ENCODE measurements around the gene GAST. TPM values are rescaled to one million over a fixed set of nuclear protein-coding genes. Genes with fewer than 3 reads are reported as not detected.

GAST gene
- total and polyA plus RNA-seq, 2 of the 13 experiments (the other 11 are each of a cell fraction or from before 2014, with no cell fraction given) = 0.32 to 0.42 TPM

GRCh38 chr17:41666708-41667279, 45.3 kb upstream of the GAST start (continued):
- TF ChIP-seq ZNF687 (CRISPR knock-in tag; IDR thresholded peaks at IDR 0.05) = peak; percentile 78
- no peak for TF ChIP-seq ZNF484 (CRISPR knock-in tag; IDR thresholded peaks at IDR 0.05; ENCODE audit: borderline replicate concordance, low read depth)
- no peak for TF ChIP-seq PAWR (CRISPR knock-in tag; IDR thresholded peaks at IDR 0.05; ENCODE audit: borderline replicate concordance)
- no peak for TF ChIP-seq CCAR2 (optimal IDR thresholded peaks at IDR 0.05; ENCODE audit: low read depth, low read length)
- no peak for TF ChIP-seq ELF3 (CRISPR knock-in tag; IDR thresholded peaks at IDR 0.05)
- peak; percentile 24 for TF ChIP-seq YY1 (IDR thresholded peaks at IDR 0.05; ENCODE audit: insufficient read depth, insufficient replicate concordance, low read depth, low read length)
- no peak for TF ChIP-seq HCFC1 (IDR thresholded peaks at IDR 0.05; ENCODE audit: low read depth, low read length)
- peak; percentile 94 to 96 for TF ChIP-seq HMGXB4 (CRISPR knock-in tag; IDR thresholded peaks at IDR 0.05; ENCODE audit: borderline replicate concordance in 1 of 2, low read depth in 1 of 2)
- no peak for TF ChIP-seq ZNF318 (CRISPR knock-in tag; IDR thresholded peaks at IDR 0.05)
- TF ChIP-seq ASH2L (IDR thresholded peaks at IDR 0.05; ENCODE audit: insufficient read length, low read depth, low read length) = peak; percentile 65
- TF ChIP-seq MEIS1 (CRISPR knock-in tag; IDR thresholded peaks at IDR 0.05; ENCODE audit: borderline replicate concordance) = no peak
- TF ChIP-seq ZNF570 (CRISPR knock-in tag; IDR thresholded peaks at IDR 0.05; ENCODE audit: borderline replicate concordance) = no peak
- no peak for TF ChIP-seq FOXK2 (IDR thresholded peaks at IDR 0.05)

All from HepG2 (cell line).